Activated naive CD4-positive, alpha-beta T cell treated with anti-CD3 and anti-CD28 coated beads, Interleukin-2, amount 50 U/mL, for 16 hours (primary cell): Measurements from ENCODE around the gene SIK3.
A peak's percentile ranks its signal among the peaks of the same experiment; 100 is the strongest.
"Not testable (repeated sequence)": the region's sequence is repeated elsewhere in the genome, so short reads cannot be mapped to it uniquely, and the experiment has no call there.

Source experiments
- DNase-seq: peaks from one replicate; pipeline ENCODE4 v3.0.0-alpha.2; 2020

The SIK3 gene

GRCh38 chr11:117098269-117099232 is at the start of gene SIK3:
SIK3 (minus strand) TSS chr11:117098428; CDS start chr11:117098415, 13 bp downstream.
- DNase-seq: peak; percentile 93

- no peak for DNase-seq
Observed at GRCh38 chr11:117146521-117146920, 48.3 kb upstream of the SIK3 start.

GRCh38 chr11:117145393-117145761 is 47.1 kb upstream of the SIK3 start:
- DNase-seq: no peak

- peak; percentile 41 for DNase-seq
Observed at GRCh38 chr11:117144477-117145392, 46.5 kb upstream of the SIK3 start.

GRCh38 chr11:117143871-117144476 is 45.7 kb upstream of the SIK3 start, which contains the start of gene PAFAH1B2:
PAFAH1B2 (plus strand) TSS chr11:117144287; CDS start chr11:117152448, 8,161 bp downstream.
- DNase-seq: peak; percentile 96

- peak; percentile 38 for DNase-seq
Observed at GRCh38 chr11:117143390-117143789, 45.2 kb upstream of the SIK3 start.

- DNase-seq: not testable (repeated sequence)
Observed at GRCh38 chr11:117137223-117138086, 39.2 kb upstream of the SIK3 start.

- not testable (repeated sequence) for DNase-seq
Observed at GRCh38 chr11:117134979-117135378, 36.8 kb upstream of the SIK3 start.

- no peak for DNase-seq
Observed at GRCh38 chr11:117134431-117134830, 36.2 kb upstream of the SIK3 start.

GRCh38 chr11:117130879-117131278 is 32.7 kb upstream of the SIK3 start:
- DNase-seq: no peak

GRCh38 chr11:117130396-117130795 is 32.2 kb upstream of the SIK3 start:
- DNase-seq: not testable (repeated sequence)

- no peak for DNase-seq
Observed at GRCh38 chr11:117128289-117128688, 30.1 kb upstream of the SIK3 start.

- no peak for DNase-seq
Observed at GRCh38 chr11:117127171-117127901, 29.1 kb upstream of the SIK3 start.

GRCh38 chr11:117126223-117126965 is 28.2 kb upstream of the SIK3 start:
- DNase-seq: no peak

GRCh38 chr11:117122556-117122955 is 24.3 kb upstream of the SIK3 start:
- DNase-seq: no peak

- no peak for DNase-seq
Observed at GRCh38 chr11:117121176-117121575, 22.9 kb upstream of the SIK3 start.

- no peak for DNase-seq
Observed at GRCh38 chr11:117117681-117118080, 19.5 kb upstream of the SIK3 start.

- DNase-seq: not testable (repeated sequence)
Observed at GRCh38 chr11:117112939-117113338, 14.7 kb upstream of the SIK3 start.

GRCh38 chr11:117112497-117112896 is 14.3 kb upstream of the SIK3 start:
- not testable (repeated sequence) for DNase-seq

- DNase-seq: no peak
Observed at GRCh38 chr11:117110294-117110950, 12.2 kb upstream of the SIK3 start.
